Measurements from ENCODE around the gene FAM107B. TPM values are rescaled to one million over a fixed set of nuclear protein-coding genes. Genes with fewer than 3 reads are reported as not detected.

The FAM107B gene
- total and polyA plus RNA-seq, 2 of the 8 experiments (the other 6 are each of a cell fraction or from before 2014, with no cell fraction given): 7.5 to 28.1 TPM

GRCh38 chr10:14717552-14717951 lies 57.1 kb downstream of the FAM107B start (continued):
- TF ChIP-seq CHD7 (IDR thresholded peaks at IDR 0.05; ENCODE audit: insufficient replicate concordance, low read length) (no peak), SP1 (IDR thresholded peaks at IDR 0.05; ENCODE audit: low read depth, low read length) (no peak), RAD21 (IDR thresholded peaks at IDR 0.05 in 1 of 2, conservative IDR thresholded peaks at IDR 0.05 in 1 of 2; ENCODE audit: low read depth in 2 of 2, low read length in 2 of 2) (no peak), SRF (IDR thresholded peaks at IDR 0.05; ENCODE audit: low read depth, low read length) (no peak), POU5F1 (IDR thresholded peaks at IDR 0.05; ENCODE audit: low read depth, low read length) (no peak), SIRT6 (IDR thresholded peaks at IDR 0.05; ENCODE audit: low read length) (no peak)

Data from H1 (cell line).